IgD-negative memory B cell (primary cell): ENCODE results near the gene TNC. TPM values are rescaled to one million over a fixed set of nuclear protein-coding genes. Genes with fewer than 3 reads are reported as not detected.
"Not testable (repeated sequence)": the region's sequence is repeated elsewhere in the genome, so short reads cannot be mapped to it uniquely, and the experiment has no call there.

Experiments used
- H3K27ac Mint-ChIP-seq, 3 donors: one replicate each; pipeline ENCODE4 v1.8.0; 2020 to 2022; ENCODE audit warnings: mild to moderate bottlenecking in 3 of 3, mixed read lengths in 3 of 3, moderate library complexity in 1 of 3
- H3K27me3 Mint-ChIP-seq: one replicate; pipeline ENCODE4 v1.8.0; 2021; ENCODE audit warnings: mixed read lengths
- H3K36me3 Mint-ChIP-seq: one replicate; pipeline ENCODE4 v1.8.0; 2020; ENCODE audit warnings: mild to moderate bottlenecking, mixed read lengths
- H3K4me1 Mint-ChIP-seq, 3 donors: one replicate each; pipeline ENCODE4 v1.8.0; 2020 to 2022; ENCODE audit warnings: mixed read lengths in 3 of 3, mild to moderate bottlenecking in 1 of 3
- H3K4me3 Mint-ChIP-seq, 4 donors: one replicate each; pipeline ENCODE4 v1.8.0; 2020 to 2022; ENCODE audit warnings: mild to moderate bottlenecking in 4 of 4, mixed read lengths in 4 of 4, moderate library complexity in 3 of 4
- H3K9me3 Mint-ChIP-seq, 3 donors: one replicate each; pipeline ENCODE4 v1.8.0; 2020 to 2021; ENCODE audit warnings: mixed read lengths in 3 of 3, mild to moderate bottlenecking in 1 of 3
- polyA plus RNA-seq: library from polyadenylated mRNA; unstranded; fragments of 300-500 nt; fragmentation: Illumina TruSeq; gene quantifications from one replicate; pipeline ENCODE4 v1.2.3, GENCODE V29; 2021

TNC gene
- polyA plus RNA-seq, 1 donor from 2014 or later, result not detected

DNA sequence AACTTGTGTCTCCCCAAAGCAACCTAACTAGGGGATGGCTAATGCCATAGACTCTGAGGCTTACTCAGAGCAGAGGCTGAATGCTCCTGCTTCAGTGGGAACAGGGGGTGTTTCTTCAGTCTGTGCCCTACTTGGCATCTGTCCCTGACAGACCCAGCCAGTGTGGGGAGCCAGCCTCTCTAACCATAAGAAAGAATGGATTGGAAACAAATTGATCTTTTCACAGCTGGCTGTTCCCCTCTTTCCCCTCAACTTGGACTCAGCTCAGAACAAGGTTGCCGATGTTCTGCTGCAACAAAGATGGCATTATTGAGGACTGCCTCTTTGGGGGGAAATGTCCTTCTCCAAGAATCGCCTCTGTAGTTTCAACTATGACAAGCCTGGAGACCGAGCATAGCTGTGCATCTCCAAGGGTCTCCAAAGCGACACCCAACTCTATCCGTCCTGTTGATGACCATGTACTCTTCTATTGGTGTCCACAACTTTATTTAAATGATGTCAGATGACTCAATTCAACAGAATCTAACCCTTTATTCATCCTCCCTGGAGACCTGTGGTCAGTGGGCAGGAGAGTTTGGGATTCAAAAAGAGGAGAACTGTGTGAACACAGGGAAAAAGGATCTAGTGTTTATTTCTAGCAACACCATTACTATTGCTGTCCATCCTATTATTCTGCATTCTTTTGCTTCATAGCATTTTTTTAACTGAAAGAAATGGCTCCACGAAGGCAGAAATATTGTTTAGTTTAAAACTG, 24.7 kb upstream of the TNC start:
- H3K27me3 Mint-ChIP-seq, result peaks cover 6% of the 10 kb centered on the region
- H3K27ac Mint-ChIP-seq, result no peak overlapping the region
- H3K36me3 Mint-ChIP-seq, result no peaks in the 10 kb centered on the region
- no peaks in the 10 kb centered on the region for H3K9me3 Mint-ChIP-seq
- H3K4me1 Mint-ChIP-seq, result no peaks in the 10 kb centered on the region
- no peak overlapping the region for H3K4me3 Mint-ChIP-seq

DNA sequence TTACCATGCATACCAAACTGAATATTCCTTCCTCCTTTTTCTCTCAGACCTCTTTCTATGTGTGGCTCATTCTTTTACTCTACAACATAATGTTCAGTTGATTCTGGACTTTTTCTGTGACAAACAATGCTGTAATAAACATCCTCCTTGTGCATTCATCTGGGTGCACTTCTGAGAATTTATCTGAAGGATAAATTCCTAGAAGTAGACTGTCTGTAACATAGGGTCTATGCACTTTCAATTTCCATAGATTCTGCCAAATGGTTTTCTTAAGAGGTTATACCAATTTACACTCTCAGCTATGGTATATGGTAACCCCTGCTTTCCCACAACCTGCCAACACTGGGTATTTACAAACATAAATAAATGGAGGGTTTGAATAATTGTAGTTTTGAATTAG, 24.1 kb upstream of the TNC start:
- Mint-ChIP-seq H3K9me3 (no peaks in the 10 kb centered on the region), H3K27ac (no peak overlapping the region), H3K27me3 (peaks cover 6% of the 10 kb centered on the region), H3K4me3 (no peak overlapping the region), H3K36me3 (no peaks in the 10 kb centered on the region), H3K4me1 (no peaks in the 10 kb centered on the region)

DNA sequence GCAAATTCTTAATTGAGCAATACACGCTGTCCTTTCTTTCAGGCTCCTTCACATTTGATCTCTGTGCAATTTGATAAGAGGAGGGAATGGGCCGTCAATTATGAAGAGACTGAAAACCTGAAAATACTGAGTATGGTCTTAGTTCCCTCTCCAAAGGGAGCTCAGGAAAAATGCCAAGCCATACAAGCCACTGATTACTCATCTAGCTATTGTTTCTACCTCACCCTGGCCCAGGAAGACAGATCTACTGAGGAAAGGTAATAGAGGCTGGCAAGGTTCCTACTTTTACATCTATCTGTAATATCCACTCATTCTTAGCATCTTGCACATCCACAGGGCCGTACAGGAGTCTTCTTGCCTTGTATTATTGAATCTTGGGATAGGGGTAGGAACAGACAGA, 23.7 kb upstream of the TNC start:
- peaks cover 6% of the 10 kb centered on the region for H3K27me3 Mint-ChIP-seq
- H3K9me3 Mint-ChIP-seq, result no peaks in the 10 kb centered on the region
- no peak overlapping the region for H3K27ac Mint-ChIP-seq
- H3K4me3 Mint-ChIP-seq, result no peak overlapping the region
- no peaks in the 10 kb centered on the region for H3K4me1 Mint-ChIP-seq
- no peaks in the 10 kb centered on the region for H3K36me3 Mint-ChIP-seq

DNA sequence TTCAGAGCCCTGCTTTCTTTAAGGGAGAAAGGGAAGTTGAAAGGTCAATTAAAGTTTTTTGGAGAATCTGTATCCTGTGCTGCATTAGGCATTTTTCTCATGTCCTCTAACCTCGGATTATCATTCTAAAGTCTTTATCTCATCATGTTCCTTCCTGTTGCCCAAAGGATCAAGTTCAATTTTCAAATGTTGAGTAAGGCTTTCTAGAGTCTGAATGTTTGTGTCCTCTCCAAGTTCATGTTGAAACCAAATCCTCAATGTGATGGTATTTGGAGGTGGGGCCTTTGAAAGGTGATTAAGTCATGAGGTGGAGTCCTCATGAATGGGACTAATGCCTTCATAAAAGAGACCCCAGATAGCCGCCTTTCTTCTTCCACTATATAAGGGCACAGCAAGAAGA, 20.2 kb upstream of the TNC start:
- no peaks in the 10 kb centered on the region for H3K4me1 Mint-ChIP-seq
- no peaks in the 10 kb centered on the region for H3K36me3 Mint-ChIP-seq
- H3K27me3 Mint-ChIP-seq, result peaks cover 13% of the 10 kb centered on the region
- H3K27ac Mint-ChIP-seq, result no peak overlapping the region
- no peaks in the 10 kb centered on the region for H3K9me3 Mint-ChIP-seq
- H3K4me3 Mint-ChIP-seq, result no peak overlapping the region

DNA sequence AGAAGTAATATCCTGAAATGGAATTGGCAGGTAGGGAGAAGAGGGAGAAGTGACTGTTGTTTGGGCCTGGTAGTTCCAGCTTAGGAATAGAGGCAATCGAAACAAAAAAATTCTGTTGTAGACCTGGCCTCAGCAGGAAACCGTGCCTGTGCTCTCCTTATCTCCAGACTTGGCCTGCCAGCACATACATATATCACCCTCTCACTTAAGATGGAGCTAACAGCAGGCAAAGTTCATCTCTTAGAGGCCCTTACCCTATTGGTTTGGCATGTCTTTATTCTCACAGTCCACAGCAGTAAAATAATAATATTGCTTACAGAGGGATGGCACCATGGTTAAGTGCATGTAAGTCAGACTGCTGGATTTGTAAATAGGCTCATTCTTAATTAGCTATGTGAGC, 19.6 kb upstream of the TNC start:
- Mint-ChIP-seq H3K4me3 (no peak overlapping the region), H3K4me1 (no peaks in the 10 kb centered on the region), H3K27ac (no peak overlapping the region), H3K27me3 (peaks cover 11% of the 10 kb centered on the region), H3K36me3 (no peaks in the 10 kb centered on the region), H3K9me3 (no peaks in the 10 kb centered on the region)

DNA sequence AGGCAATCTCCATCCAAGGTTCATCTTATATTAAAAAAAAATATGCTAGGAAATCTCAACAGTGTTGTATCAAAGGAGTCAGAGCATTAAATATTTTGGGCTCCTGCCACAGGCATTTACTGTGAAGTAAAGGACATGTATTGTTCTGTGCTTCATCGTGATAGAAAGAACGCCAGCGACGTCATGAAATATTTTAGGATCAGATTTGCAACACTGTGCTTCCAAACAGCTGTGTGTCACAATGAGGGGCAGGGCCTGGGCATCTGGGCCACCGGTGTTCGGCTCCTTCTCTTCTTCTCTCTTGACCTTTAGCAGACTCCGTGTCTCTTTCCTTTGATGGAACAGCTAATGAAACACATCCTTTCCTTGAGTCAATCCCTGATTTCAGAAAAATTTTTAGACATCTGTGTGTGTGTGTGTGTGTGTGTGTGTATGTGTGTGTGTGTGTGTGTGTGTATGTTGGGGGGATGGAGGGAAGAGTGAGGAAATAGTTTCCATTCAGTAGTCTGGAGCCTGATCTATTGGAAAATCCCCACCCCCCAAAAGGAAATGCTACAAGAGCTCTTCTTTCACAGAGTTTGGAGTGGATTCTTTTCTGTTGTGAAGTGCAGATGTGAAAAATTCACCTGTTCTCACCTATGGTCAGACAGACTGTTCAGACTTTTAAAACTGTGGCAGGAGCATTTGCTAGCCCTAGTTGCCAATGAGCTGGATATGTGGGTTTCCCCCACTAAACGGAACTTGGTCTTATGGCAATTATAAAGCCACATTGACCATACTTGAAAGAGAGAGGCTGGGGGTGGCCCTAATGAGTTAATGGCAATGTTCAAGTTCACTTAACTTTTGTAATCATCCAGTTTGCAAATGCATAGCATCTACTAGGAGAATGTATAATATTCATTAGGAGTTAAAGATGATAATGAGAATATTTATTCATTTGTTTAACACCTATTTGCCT, 18.1 kb upstream of the TNC start:
- Mint-ChIP-seq H3K4me3 (no peak overlapping the region), H3K27ac (no peak overlapping the region), H3K27me3 (peaks cover 8% of the 10 kb centered on the region), H3K4me1 (no peaks in the 10 kb centered on the region), H3K9me3 (no peaks in the 10 kb centered on the region), H3K36me3 (no peaks in the 10 kb centered on the region)

DNA sequence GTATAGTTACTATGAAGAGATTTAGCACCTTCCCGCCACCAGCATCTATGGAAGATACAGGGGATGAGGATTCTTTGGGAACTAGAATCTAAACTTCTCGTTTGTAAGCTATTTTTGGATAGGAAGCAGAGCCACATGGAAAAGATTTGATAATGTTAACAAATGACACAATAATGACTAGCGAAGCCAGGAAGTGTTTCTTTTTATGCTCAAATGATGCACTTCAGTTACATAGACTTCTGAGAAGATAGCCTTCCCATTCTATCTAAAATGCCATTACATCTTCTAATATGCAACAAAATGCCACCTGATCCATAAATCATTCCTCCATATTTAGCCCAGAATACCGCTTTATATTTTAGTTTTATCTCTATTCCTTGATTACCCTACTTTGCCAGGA, 17.0 kb upstream of the TNC start:
- H3K27ac Mint-ChIP-seq, result no peak overlapping the region
- H3K27me3 Mint-ChIP-seq, result peaks cover 8% of the 10 kb centered on the region
- H3K4me3 Mint-ChIP-seq, result no peak overlapping the region
- H3K36me3 Mint-ChIP-seq, result no peaks in the 10 kb centered on the region
- H3K9me3 Mint-ChIP-seq, result no peaks in the 10 kb centered on the region
- no peaks in the 10 kb centered on the region for H3K4me1 Mint-ChIP-seq

DNA sequence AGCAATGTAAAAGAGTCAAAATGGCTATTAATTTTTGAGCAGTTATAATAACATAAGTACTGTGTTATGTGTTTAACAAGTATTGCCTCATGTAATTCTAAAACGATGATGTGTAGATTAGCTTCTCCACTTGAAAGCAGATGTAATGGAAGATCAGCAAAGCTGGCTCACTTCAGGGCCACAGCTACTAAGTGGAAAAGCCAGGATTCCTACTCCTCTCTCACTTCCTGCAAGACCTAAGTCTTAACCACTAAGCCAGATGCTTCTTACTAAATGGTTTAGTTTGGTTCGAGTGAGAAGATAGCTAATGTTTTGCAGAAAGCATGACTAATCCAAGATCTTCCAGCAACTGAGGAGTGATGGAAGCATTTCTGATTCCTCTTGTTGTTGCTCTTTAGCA, 15.7 kb upstream of the TNC start:
- Mint-ChIP-seq H3K27ac (no peak overlapping the region), H3K4me3 (no peak overlapping the region), H3K4me1 (no peaks in the 10 kb centered on the region), H3K9me3 (no peaks in the 10 kb centered on the region), H3K27me3 (peaks cover 8% of the 10 kb centered on the region), H3K36me3 (no peaks in the 10 kb centered on the region)

DNA sequence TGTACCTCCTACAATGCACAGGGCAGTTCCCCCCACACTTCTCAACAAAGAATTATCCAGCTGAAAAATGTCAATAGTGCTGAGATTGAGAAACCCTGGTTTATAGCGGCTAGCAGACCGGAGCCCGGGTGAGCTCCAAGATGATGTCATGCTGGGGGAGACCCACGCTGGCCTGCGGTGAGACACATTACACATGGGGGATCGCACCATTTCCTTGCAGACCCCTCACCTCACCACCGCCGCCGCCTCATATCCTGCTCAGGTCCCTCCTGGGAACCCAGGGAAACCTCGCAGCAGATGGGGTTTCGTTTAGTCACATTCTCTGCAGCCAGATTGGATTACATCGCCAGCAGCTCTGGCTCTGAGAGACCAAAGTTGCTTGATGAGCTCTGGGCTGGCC, 14.7 kb upstream of the TNC start:
- Mint-ChIP-seq H3K4me1 (no peaks in the 10 kb centered on the region), H3K4me3 (no peak overlapping the region), H3K36me3 (no peaks in the 10 kb centered on the region), H3K9me3 (no peaks in the 10 kb centered on the region), H3K27me3 (peaks cover 8% of the 10 kb centered on the region), H3K27ac (no peak overlapping the region)

DNA sequence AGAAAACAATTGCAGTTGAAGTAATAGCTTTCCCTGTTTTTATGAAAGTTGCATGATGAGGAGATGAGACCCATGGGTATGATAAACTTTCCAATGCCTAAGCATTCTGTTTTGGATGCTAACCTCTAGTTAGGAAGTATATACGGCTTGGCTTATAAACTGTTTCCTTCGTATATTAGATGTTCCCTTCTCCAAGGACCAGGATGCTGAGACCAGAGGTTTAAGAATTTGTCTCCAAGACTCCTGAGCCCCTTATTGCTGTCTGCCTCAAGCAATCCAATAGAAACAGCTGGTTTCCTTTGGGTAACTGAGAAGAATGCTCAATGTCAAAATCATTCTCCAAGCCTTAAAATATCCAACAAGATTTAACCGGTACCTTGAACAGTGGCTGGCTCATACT, 12.2 kb upstream of the TNC start:
- peaks cover 3 to 4% (median 4%) of the 10 kb centered on the region in 3 donors for H3K9me3 Mint-ChIP-seq
- H3K36me3 Mint-ChIP-seq, result peaks cover 2% of the 10 kb centered on the region
- no peak overlapping the region for H3K27ac Mint-ChIP-seq
- H3K4me3 Mint-ChIP-seq, result no peak overlapping the region
- peaks cover 5% of the 10 kb centered on the region for H3K27me3 Mint-ChIP-seq
- no peaks in the 10 kb centered on the region for H3K4me1 Mint-ChIP-seq

DNA sequence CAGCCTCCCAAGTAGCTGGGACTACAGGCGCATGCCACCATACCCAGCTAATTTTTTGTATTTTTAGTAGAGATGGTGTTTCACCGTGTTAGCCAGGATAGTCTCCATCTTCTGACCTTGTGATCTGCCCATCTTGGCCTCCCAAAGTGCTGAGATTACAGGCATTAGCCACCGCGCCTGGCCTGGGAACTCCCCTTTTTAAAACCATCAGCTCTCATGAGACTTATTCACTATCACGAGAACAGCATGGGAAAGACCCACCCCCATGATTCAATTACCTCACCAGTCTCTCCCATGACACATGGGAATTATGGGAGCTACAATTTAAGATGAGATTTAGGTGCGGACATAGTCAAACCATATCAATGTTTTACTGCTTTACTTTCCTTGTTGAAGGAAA, 10.8 kb upstream of the TNC start:
- not testable (repeated sequence) for H3K4me3 Mint-ChIP-seq, H3K4me1 Mint-ChIP-seq, H3K27me3 Mint-ChIP-seq, H3K9me3 Mint-ChIP-seq, H3K27ac Mint-ChIP-seq, H3K36me3 Mint-ChIP-seq

DNA sequence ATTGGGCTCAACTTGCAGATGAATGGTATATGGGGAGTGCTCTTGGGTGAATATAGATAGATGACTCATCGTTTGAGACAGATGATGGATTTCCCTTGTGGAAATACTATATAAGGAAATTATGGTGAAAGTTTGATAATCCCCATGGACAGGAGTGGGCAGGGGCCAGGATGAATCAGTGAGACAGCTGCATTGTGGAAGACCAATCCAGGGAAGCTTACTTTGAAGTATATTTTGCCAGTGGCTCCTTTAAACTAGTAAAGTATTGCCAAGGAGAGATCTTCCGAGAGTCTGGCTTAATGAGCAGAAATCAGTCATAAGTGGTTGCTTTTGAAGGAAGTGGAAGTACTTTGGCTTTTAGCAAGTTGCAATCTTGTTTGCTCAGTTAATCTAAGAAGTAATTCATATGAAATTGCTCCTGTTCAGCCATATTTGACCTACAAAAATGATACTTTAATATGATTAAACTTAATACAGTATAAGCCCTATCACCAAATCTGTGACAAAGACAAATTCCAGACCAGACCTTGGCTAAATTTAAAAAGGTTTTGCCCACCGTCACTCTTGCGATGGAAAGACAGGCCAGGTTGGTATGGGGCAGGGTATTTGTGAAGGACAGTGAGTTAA, 9.3 kb upstream of the TNC start:
- Mint-ChIP-seq H3K36me3 (peaks cover 4% of the 10 kb centered on the region), H3K27me3 (peaks cover 6% of the 10 kb centered on the region), H3K4me3 (no peak overlapping the region), H3K9me3 (peaks cover 4 to 6% (median 5%) of the 10 kb centered on the region in 3 donors), H3K27ac (no peak overlapping the region), H3K4me1 (no peaks in the 10 kb centered on the region)

DNA sequence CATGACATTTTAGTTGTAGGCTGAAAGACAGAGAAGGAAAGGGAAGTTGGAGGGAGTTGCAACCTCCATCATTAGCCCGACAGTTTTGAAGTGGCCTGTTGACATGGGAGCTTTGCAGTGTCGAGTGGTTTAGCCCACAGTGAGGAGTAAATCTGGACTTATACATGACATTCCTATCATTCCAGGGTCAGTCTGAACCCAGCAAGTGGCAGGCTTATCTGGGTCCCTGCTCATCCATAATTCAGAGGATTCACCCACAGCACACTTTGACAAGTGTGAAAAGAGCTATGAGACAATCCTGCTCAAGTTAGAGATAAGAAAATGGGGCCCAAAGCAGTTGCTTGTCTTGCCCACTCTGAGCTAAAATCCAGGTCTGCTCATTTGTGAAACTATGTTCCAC, 8.4 kb upstream of the TNC start:
- peaks cover 4 to 6% (median 5%) of the 10 kb centered on the region in 3 donors for H3K9me3 Mint-ChIP-seq
- no peaks in the 10 kb centered on the region for H3K4me1 Mint-ChIP-seq
- H3K27me3 Mint-ChIP-seq, result peaks cover 8% of the 10 kb centered on the region
- peaks cover 4% of the 10 kb centered on the region for H3K36me3 Mint-ChIP-seq
- no peak overlapping the region for H3K4me3 Mint-ChIP-seq
- H3K27ac Mint-ChIP-seq, result no peak overlapping the region

DNA sequence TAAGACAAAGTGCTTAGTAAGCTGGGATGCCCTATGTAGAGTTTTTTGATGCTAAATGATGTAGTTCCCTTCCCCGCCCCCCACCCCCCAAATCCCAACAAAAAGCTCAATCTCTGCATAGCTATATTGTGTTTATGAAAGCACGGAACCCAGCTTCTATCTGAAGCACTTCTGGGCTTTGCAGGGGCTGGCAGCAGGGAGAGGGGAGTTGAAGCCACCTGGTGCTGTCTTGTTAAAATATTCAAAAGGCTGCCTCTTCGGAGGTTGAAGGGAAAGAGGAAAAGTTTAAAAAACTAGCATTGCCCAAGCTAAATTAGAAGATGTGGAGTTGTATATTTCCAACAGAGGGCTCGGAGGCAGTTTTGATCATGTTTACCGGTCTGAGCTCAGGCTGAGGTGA, 5.0 kb upstream of the TNC start:
- H3K27ac Mint-ChIP-seq, result no peak overlapping the region
- peaks cover 4 to 6% (median 5%) of the 10 kb centered on the region in 3 donors for H3K9me3 Mint-ChIP-seq

DNA sequence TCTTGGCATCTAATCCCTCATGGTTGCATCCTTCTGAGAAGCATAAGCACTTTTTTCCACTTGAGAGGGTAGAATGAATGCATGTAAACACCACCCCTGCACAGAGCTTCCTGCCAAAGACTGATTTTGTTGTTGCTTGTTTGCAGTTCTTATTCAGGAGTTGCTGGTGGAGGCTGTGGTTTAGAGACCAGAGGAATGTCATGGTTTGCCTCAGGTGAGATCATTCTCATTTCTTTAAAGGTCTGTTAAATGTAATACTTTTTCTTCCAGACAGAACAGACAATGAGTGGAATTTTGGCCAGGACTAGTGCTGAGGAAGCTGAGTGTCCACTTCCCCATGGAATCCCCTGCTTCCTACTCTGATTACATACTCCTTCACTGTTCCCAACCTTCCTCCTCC, 3.2 kb upstream of the TNC start:
- no peak overlapping the region for H3K4me3 Mint-ChIP-seq
- H3K27me3 Mint-ChIP-seq, result peaks cover 37% of the 10 kb centered on the region
- H3K36me3 Mint-ChIP-seq, result peaks cover 4% of the 10 kb centered on the region
- peaks cover 4 to 6% (median 5%) of the 10 kb centered on the region in 3 donors for H3K9me3 Mint-ChIP-seq
- peaks cover 0 to 2% (median 0%) of the 10 kb centered on the region in 3 donors for H3K4me1 Mint-ChIP-seq
- H3K27ac Mint-ChIP-seq, result peak overlapping the region in 1 of 3 donors; percentile 5

More for the DNA sequence above, 5.0 kb upstream of the TNC start:
- peaks cover 4% of the 10 kb centered on the region for H3K36me3 Mint-ChIP-seq
- no peak overlapping the region for H3K4me3 Mint-ChIP-seq
- H3K4me1 Mint-ChIP-seq, result peaks cover 0 to 2% (median 0%) of the 10 kb centered on the region in 3 donors
- H3K27me3 Mint-ChIP-seq, result peaks cover 23% of the 10 kb centered on the region
